Measurements from ENCODE around the gene LAMTOR1.
"Not testable (repeated sequence)": the region's sequence is repeated elsewhere in the genome, so short reads cannot be mapped to it uniquely, and the experiment has no call there.

The LAMTOR1 gene

DNA sequence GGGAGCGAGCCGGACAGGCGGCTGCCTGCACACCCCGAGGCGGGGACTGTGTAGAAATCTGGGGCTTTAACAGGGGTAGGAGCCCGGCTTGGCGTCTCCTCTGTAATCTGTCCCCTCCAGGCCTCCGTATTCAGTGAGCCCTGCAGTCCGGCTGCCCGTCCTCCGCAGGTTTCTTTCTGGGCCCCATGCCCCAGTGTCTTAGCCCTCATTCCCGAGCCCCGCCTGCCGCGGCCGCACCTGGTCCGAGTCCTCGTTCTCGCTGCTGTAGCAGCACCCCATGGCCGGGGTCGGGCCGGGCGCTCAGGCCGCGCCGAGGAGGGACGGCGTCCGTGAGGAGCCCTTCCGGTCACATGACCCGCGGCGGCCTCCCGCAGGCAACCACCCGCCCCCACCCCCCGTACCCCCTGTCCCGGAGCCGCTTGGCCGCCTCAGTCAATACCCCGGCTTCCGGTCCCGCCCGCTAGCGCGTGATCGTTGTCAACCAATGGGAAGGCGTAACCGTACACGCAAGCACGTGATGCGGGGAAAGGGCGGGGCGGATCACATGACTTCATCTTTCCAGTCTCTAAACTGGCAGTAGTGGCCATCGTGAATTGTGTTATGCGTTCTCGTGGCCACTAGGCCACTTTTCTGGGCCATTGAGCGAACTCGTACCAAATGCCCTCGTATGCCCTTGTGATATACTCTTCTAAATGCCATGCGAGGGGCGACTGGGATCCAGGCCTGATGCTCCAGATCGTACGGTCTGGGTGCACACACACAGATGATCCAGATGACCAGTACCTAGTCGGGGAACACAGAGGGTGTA is at the start of gene LAMTOR1:
Gene LAMTOR1 (minus strand): TSS at position 352 of the 808 bp plus-strand sequence. CDS start 73 bp downstream, at position 279.
- peak; percentile 98 for DNase-seq

GRCh38 chr11:72150882-72151281 is 47.8 kb upstream of the LAMTOR1 start:
- DNase-seq = no peak

DNA sequence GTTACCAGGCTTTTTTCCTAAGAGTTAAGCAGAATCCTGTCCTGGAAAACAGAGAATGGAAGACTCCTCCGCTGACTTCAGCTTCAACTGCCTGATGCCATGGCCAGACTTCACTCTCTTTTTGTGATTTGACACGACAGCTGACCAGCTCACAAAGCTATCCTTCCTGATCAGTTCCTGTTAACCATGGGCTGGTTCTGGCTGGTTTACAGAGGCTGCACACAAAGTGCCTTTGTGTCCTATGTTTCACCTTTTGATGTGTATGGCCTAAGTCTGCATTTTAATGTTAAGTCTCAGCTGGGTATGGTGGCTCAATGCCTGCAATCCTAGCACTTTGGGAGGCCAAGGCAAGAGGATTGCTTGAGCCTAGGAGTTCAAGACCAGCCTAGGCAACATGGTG is 43.5 kb upstream of the LAMTOR1 start:
- no peak for DNase-seq

GRCh38 chr11:72144807-72145565 is 41.9 kb upstream of the LAMTOR1 start:
- DNase-seq = no peak

GRCh38 chr11:72142543-72142942 is 39.4 kb upstream of the LAMTOR1 start:
- DNase-seq = not testable (repeated sequence)

GRCh38 chr11:72142086-72142485 is 39.0 kb upstream of the LAMTOR1 start:
- DNase-seq = not testable (repeated sequence)

GRCh38 chr11:72141066-72141465 is 38.0 kb upstream of the LAMTOR1 start:
- no peak for DNase-seq

GRCh38 chr11:72140661-72141060 is 37.6 kb upstream of the LAMTOR1 start:
- DNase-seq = no peak

- DNase-seq = no peak
Measured at GRCh38 chr11:72139500-72139899, 36.4 kb upstream of the LAMTOR1 start.

- no peak for DNase-seq
Measured at GRCh38 chr11:72138821-72139390, 35.8 kb upstream of the LAMTOR1 start.

- DNase-seq = no peak
Measured at GRCh38 chr11:72136684-72137262, 33.7 kb upstream of the LAMTOR1 start.

DNA sequence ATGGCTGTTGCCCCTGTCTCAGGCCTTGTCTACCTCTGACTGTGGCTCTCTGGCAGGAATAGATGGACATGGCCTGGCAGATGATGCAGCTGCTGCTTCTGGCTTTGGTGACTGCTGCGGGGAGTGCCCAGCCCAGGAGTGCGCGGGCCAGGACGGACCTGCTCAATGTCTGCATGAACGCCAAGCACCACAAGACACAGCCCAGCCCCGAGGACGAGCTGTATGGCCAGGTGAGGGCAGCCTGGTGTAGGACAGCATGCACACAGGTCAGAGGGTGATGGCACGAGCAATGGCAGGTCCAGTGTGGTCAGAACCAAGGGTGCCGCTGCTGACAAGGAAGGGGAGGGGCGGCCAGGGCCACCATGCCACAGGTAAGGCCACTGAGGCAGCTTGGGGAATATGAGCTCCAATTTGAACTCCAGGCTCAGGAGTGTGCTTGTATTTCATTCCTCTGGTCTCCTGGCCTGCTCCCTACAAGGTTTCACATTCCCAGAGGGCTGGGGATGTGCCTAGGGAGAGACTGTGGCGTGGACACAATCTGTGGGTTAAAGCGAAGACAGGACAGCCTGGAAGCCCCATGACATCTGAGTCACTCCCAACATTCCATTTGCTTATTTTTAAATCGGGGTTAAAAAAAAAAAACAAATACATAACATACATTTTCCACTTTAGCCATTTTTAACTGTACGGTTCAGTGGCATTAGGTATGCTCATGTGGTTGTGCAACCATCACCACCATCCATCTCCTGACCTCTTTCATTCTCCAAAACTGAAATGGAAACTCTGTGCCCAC is 33.0 kb upstream of the LAMTOR1 start:
- no peak for DNase-seq

DNA sequence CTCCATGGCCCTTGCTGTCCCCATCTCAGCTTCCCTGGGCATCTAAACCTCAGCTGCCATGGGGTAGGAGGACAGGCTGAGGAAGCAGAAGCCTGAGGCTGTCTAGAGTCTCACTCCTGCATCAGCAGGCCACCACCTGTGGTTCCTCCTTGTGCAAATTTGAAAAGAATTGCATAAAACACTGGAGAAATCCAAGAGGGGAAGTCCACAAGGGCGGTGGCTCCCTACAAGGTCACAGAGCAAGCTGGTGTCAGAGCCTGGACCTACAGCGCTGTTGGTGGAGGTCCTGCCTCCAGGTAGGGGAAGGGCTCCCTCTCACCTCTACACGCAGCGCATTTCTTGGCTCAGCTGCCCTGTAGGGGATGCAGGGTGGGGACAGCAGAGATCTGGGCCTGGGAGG is 32.4 kb upstream of the LAMTOR1 start, which contains the start of gene FOLR3:
Gene FOLR3 (plus strand): TSS at position 253 of the 400 bp plus-strand sequence. CDS start 228 bp downstream, outside the sequence.
- DNase-seq = peak; percentile 23

DNA sequence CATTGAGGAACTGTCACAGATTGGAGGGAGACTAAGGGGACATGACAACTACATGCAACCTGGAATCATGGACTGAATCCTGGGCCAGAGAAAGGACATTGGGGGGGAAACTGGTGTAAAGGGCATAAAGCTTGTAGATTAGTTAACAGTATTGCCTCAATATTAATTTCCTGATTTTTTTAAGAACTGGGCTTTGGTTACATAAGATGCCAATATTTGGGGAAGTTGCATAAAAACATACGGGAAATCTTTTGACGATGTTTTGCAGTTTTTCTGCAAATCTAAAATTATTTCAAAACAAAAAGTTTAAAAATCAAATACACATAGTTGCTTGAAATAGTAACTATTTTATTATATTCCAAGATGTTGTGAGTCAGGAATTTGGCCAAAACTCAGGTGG is 29.5 kb upstream of the LAMTOR1 start:
- no peak for DNase-seq

GRCh38 chr11:72129381-72129780 is 26.3 kb upstream of the LAMTOR1 start:
- no peak for DNase-seq

DNA sequence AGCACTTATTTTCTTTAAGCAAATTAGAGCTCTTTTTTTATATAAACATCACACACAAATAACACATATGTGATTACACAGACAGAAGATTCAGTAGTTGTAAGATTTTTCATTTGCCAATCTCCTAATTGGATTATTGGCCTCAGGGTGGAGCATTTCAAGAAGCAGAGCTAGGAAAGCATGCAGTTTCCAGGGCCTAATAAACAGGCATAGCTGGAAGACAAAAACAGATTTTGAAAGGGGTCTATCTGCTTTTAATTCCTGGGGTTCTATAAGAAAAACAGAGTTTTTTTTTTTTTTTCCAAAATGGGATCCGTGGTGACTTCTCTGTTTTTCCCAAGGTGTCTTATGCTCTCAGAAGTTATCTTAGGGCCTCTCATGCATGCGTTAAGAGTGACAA is 24.8 kb upstream of the LAMTOR1 start:
- no peak for DNase-seq

DNA sequence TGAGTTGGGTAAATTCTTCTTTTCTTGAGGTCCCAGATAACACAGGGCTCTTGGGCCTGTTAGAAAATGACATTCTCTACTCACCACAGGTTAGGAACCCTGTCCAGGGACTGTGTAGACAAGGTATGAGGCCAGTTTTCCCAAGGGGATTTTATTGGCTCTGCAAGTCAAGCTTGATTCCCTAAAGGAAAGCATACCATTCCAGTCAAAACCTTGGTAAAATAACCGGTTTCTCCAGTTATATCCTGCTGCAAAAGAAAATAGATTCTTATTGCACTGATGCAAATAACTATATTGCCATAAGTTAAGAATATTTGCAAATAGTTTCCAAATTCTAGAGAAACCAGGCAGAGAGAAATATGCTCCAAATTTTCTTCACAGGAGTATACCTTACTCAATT is 22.9 kb upstream of the LAMTOR1 start:
- DNase-seq = no peak

DNA sequence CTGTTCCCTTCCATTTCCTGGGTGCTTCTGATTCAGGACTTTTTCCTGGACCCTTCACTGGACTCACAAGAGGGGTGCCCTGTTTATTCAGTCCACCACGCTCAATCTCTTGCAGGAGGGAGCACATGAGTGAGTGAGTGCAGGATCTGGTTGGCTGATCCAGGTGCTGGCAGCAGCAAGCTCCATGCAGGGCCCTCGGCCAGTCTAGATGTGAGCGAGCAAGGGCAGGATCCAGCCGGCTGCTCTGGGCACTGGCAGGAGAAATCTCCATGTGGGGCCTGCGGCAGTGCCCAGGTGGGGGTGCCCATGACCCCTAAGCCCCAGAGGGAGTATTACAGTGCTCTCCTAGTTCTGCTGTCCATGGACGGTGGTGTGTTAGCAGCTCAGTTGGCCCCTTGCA is 20.9 kb upstream of the LAMTOR1 start:
- no peak for DNase-seq

GRCh38 chr11:72123117-72123653 is 20.1 kb upstream of the LAMTOR1 start:
- DNase-seq = no peak

DNA sequence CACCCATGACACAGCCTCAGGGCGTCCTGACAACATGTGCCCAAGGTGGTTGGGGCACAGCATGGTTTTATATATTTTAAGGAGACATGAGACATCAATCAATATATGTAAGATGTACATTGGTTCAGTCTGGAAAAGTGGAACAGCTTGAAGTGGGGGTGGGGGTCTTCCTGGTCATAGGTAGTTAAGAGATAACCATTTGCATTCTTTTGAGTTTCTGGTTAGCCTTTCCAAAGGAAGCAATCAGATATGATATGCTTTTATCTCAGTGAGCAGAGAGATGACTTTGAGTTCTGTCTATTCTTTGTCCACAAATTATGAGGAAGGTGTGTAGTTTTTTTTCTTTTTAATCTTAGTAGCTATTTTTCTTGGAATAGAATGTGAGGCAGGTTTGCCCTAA is 19.5 kb upstream of the LAMTOR1 start:
- DNase-seq = no peak

DNA sequence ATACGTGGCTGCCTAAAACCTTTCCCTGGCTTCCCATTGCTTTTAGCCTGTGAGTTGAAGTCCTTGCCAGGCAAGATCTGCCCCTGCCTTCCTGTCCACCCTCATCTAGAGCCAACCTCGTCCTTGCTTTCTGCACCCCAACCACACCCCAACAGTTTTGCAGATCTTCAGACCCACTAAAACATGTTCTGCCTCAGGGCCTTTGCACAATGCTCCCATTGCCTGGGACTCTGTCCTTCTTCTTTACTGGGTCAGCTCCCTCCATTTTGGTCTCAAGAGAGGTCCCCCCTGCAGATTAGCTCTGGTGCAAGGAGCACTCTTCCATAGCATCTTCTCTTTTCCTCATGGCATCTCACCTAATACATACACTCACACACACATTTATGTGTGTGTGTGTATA is 17.8 kb upstream of the LAMTOR1 start:
- DNase-seq = no peak

- no peak for DNase-seq
Measured at GRCh38 chr11:72119198-72119597, 16.1 kb upstream of the LAMTOR1 start.

Measured in CD4-positive, alpha-beta T cell treated with Interleukin-15 for 1 hour (primary cell).